CD4-positive, alpha-beta T cell treated with Interleukin-12 subunit alpha and Interleukin-12 subunit beta, for 1 hour (primary cell): ENCODE measurements around the gene PBX1.
"Not testable (repeated sequence)": the region's sequence is repeated elsewhere in the genome, so short reads cannot be mapped to it uniquely, and the experiment has no call there.

Experiments
- DNase-seq: peaks from one replicate; pipeline ENCODE4 v3.0.0-alpha.2; 2020

The PBX1 gene

DNA sequence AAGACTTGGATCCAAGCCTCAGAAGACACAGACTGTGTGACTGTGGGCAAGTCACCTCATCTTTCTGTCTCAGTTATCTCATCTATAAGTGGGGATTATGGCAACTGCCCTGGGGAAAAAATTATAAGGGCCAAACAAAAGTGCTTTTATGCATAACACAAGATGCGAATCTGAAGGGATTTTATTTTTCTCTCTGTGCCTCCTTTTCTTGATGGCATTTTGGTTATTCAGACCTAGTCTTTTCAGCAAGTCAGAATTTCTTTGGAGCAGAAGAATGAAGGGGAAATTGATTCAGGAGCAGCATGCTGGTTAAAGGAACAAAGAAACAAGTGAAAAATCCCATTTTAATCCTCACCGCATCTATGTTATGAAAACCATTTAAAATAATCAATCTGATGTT lies 86.9 kb downstream of the PBX1 start:
- no peak for DNase-seq

GRCh38 chr1:164647211-164647610 lies 88.2 kb downstream of the PBX1 start:
- no peak for DNase-seq

DNA sequence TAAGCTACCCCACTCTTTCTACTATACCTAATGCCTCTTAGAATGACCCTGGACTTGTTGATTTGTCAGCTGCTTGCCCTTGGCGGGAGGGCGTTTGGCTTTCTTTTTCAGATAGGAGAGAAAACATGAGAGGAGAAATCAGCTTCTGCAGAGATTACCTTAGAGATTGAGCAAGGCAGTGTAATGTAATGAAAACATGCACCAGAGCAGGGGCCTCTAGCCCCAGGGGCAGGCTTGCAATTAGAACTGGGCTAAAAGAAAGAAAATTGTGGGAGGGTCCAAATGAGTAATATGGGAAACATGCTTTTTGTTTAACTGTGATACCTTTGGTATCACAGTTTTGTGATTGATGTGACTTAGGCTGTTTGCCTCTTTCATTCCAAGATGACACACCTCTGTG lies 89.7 kb downstream of the PBX1 start:
- no peak for DNase-seq

DNA sequence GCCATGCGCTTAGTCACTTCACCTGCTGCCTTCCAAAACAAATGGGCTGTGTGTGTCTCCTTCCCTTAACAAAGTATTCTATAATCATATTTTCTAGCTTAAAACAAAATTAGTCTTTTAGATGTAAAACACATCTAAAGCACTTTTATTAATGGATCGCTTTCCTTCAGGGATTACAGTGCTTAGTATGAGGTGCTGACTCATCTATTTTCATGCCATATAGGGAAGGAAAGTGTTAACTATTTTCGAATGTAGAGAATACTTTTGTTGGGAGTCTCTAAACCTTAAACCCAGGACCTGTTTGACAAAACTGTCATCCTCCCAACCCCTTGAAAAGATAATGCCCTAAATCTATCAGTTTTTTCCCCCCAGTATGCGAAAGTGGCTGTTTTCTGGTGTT lies 90.2 kb downstream of the PBX1 start:
- DNase-seq, result no peak

DNA sequence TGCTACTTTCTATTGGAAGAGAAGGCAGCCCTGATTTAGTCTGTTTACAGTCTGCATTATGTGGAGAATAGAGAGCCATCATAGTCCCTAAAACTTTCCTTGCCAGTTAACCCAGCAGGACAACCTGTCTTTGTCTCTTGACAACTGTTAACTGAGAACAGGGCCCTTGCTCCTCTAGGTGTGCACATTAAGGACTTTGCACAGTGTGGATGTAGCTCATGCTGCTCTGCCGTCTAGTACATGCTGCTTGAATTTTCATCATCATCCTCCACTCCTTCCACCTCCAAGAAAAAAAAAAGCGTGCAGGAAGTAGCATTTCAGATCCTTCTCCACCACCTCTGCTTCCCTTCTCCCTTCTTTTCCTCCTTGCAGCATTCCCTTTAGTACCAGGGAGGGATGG lies 91.5 kb downstream of the PBX1 start:
- no peak for DNase-seq

DNA sequence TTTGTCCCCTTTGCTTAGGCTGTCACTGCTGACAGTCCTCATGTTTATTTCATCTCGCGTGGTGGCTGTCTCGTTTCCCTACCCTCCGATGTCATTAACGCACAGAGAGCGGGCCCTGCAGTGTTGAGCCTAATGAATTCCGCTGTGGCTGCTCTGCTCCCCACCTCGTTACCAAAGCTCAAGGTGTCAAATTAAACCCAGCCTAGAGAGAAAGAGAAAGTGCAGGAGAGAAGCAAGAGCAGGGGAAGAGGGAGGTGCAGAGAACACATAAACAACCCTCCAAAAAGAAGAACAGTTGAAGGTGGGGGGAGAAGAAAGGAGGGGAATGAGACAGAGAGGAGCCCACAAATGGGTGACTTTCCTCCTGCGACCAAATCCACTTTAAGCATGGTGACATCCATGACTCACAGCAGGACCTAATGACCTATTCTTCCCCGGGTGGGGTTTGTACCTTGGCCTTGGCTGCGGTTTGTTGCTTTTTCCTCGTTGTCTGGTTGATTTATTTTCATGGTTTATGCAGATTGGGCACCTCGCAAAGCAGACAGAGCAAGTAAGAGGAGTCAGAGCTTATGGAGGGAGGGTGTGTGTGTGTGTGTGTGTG lies 92.5 kb downstream of the PBX1 start:
- DNase-seq, result no peak

DNA sequence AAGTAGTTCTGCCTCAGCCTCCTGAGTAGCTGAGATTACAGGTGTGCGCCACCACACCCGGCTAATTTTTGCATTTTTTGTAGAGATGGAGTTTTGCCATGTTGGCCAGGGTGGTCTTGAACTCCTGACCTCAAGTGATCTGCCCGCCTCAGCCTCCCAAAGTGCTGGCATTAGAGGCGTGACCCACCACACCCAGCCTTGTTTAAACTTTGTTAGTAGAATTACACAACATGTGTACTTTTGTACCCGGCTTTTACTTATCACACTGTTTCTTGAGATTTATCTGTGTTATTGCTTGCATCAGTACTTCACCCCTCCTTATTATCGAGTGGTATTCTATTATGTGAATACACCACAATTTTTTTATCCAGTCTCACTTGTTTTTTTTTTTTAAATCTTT lies 94.0 kb downstream of the PBX1 start:
- not testable (repeated sequence) for DNase-seq

DNA sequence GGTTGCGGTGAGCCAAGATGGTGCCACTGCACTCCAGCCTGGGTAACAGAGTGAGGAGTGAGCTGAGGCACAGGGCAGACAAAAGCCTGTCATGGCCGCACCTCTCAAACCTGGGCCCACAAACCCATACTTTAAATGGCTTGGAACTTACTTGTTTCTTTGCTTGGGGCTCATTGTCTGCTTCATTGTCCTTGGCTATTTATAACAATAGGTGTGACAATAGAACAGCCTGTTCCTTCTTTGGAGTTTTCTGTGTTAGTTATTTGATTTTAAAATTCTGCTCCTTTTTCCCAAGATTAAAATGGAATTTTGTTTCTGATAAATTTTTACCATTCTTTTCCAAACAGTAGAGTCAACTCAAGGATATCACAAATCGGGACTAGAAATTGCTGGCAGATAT lies 94.7 kb downstream of the PBX1 start:
- no peak for DNase-seq

DNA sequence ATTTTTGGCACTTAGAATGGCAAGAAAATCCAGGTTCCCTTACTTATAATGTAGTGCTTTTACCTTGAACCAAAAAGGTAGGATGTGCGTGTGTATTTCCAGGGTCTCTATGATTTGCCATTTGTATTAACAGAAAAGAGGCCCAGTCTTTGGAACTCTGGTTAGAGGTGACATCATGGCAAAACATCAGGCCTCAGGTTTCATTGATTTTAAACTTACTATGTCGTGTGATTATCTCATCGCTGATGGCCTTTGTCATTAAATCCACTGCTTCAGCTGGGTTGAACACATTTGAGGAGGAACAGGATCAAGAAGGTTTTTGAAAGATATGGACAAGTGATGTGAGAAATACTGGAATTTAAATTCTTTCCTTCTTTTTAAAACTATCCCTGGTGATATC lies 95.2 kb downstream of the PBX1 start:
- DNase-seq, result no peak

DNA sequence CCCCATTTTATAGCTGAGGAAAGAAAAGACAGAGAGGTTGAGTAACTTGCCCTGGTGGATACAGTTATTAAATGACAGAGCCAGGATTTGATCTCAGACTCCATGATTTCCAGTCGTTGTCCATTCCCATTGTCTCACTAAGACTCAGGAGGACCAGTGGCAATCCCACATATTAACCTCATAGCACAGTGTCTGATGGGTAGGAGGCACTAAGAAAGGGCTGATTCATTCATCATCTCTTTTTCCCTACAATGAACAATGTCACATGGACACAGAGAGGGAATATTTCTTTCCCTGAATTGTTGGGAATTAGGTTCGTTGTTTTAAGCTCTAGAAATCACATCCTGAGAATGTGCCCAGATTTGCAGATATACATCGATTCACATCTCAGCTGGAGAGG lies 99.9 kb downstream of the PBX1 start:
- DNase-seq, result no peak

- no peak for DNase-seq
Measured at GRCh38 chr1:164659621-164660411, 100.8 kb downstream of the PBX1 start.

GRCh38 chr1:164660412-164660772 lies 101.4 kb downstream of the PBX1 start:
- DNase-seq, result peak; percentile 14

DNA sequence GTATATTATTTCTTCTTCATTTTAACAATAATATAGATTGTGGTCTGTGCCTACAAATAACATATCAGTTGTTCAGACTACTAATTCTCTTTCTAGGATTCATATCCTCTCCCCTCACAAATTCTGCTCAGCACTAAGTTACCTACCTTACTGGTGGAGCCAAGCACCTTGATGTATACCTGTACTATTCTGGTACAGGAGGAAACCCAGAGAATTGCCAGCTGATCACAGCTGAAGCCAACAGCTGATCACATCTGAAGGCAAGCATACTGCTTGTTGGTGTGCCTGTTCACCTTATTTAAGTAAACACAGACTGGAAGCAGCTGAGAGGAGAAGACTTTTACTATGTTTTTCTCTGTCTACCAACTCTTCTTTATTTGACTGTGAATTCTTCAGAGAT lies 101.8 kb downstream of the PBX1 start:
- DNase-seq, result no peak

- no peak for DNase-seq
Measured at GRCh38 chr1:164662462-164662861, 103.5 kb downstream of the PBX1 start.

- no peak for DNase-seq
Measured at GRCh38 chr1:164662955-164663354, 104.0 kb downstream of the PBX1 start.

GRCh38 chr1:164664127-164664526 lies 105.1 kb downstream of the PBX1 start:
- DNase-seq, result no peak

DNA sequence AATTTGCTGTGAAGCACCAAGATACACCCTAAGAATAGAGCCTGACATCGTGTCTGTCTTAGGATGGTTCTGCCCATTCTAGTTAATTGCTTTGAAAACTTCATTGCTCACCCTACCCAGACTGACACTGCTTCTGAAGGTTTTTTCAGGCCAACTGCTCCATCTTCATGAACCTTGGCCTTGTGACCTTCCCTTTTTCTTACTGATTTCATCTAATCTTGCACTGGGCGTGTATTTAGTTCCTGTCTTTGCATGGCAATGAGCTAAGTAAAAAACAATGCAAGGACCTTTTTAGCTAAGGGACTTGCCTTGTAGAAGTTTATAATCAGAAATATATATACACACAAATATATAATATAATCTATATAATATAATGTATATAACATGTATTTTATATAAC lies 108.0 kb downstream of the PBX1 start:
- DNase-seq, result no peak

GRCh38 chr1:164667600-164667999 lies 108.6 kb downstream of the PBX1 start:
- no peak for DNase-seq

- DNase-seq, result no peak
Measured at GRCh38 chr1:164668491-164669400, 109.8 kb downstream of the PBX1 start.

- DNase-seq, result no peak
Measured at GRCh38 chr1:164670026-164670425, 111.0 kb downstream of the PBX1 start.

DNA sequence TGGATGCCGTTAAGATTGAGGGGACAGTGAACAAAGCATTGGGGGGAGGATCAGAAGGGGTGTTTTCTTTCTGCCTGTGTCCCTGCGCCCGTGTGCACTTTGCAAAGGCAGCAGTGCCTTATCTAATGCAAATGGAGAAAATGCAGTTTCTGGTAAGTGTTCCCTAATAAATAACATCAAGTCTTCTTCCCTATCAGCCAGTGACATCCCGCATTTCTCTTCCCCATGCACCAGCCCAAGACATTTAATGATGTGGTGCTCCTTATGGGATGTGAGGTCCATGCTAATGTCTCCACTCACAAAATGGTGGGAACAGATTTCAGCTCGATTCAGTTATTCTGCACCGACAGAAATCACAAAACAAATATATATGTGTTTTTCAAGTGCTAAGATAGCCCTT lies 111.8 kb downstream of the PBX1 start:
- no peak for DNase-seq

DNA sequence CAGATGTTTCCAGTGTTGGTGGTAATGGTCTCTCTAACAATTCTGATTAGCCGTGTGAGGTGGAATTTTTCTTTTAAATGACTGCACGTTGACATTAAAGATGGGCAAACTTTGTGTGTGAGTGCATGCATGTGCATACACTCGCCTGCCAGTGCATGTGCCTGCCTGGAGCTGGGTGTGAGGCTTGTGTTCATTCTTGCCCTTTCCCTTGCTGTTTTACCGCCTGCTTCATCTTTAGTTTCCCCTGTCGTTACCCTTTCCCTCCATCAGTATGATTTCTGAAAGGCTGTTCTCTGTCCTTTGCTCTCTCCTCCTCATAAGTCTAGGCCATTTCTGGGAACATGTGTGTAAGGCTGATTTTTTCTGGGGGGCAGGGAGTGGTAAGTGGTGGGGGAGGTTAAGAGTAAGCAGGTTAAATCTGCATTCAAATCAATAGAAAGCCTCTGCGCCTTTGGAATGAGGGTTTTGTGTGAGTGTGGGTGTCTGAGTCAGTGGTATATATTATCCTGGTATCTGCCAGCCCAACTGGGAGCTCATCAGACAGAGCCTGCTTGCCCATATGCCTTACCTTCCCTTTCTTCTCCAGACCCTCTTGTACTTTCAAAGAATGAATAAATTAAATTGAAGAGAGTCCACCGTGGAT lies 112.5 kb downstream of the PBX1 start:
- no peak for DNase-seq

- no peak for DNase-seq
Measured at GRCh38 chr1:164671966-164672571, 113.1 kb downstream of the PBX1 start.
